Urothelium cell line (cell line): Measurements from ENCODE around the gene DENND6B.

Source experiments
- DNase-seq: peaks from one replicate; pipeline ENCODE4 v3.0.0; 2011; ENCODE audit warnings: low spot score, mixed read lengths
- FAIRE-seq: peaks from 2 replicates; lab custom pipeline; 2011; peaks lifted over from hg19 to GRCh38; lab: Jason Lieb, UNC

The DENND6B gene

GRCh38 chr22:50289942-50290630 lies 36.7 kb downstream of the DENND6B start:
- DNase-seq = no peak

GRCh38 chr22:50289151-50289941 lies 37.5 kb downstream of the DENND6B start:
- peak; percentile 62 for FAIRE-seq
- no peak for DNase-seq

More at GRCh38 chr22:50289942-50290630, 36.7 kb downstream of the DENND6B start:
- FAIRE-seq = no peak

GRCh38 chr22:50287731-50288130 lies 39.1 kb downstream of the DENND6B start:
- DNase-seq (no peak), FAIRE-seq (no peak)

- DNase-seq (no peak), FAIRE-seq (no peak)
Observed at GRCh38 chr22:50286701-50287318, 40.0 kb downstream of the DENND6B start.

GRCh38 chr22:50286275-50286674 lies 40.5 kb downstream of the DENND6B start:
- no peak for FAIRE-seq
- no peak for DNase-seq

- DNase-seq = no peak
- FAIRE-seq = peak; percentile 27
Observed at GRCh38 chr22:50285568-50286229, 41.1 kb downstream of the DENND6B start.

- DNase-seq (no peak), FAIRE-seq (no peak)
Observed at GRCh38 chr22:50284479-50284878, 42.3 kb downstream of the DENND6B start.

GRCh38 chr22:50283821-50284220 lies 43.0 kb downstream of the DENND6B start:
- FAIRE-seq = no peak
- DNase-seq = no peak

GRCh38 chr22:50282361-50283155 lies 44.3 kb downstream of the DENND6B start:
- DNase-seq (peak; percentile 78), FAIRE-seq (peak; percentile 87)

GRCh38 chr22:50281957-50282356 lies 44.9 kb downstream of the DENND6B start:
- no peak for DNase-seq
- no peak for FAIRE-seq

- DNase-seq (no peak), FAIRE-seq (no peak)
Observed at GRCh38 chr22:50281384-50281760, 45.4 kb downstream of the DENND6B start.

- no peak for DNase-seq
- FAIRE-seq = no peak
Observed at GRCh38 chr22:50280708-50281383, 46.0 kb downstream of the DENND6B start.

- DNase-seq (no peak), FAIRE-seq (no peak)
Observed at GRCh38 chr22:50280022-50280707, 46.6 kb downstream of the DENND6B start.

GRCh38 chr22:50278956-50279619 lies 47.7 kb downstream of the DENND6B start:
- FAIRE-seq (no peak), DNase-seq (no peak)

GRCh38 chr22:50278461-50278860 lies 48.4 kb downstream of the DENND6B start:
- FAIRE-seq = no peak
- no peak for DNase-seq

GRCh38 chr22:50277761-50278160 lies 49.1 kb downstream of the DENND6B start:
- DNase-seq (no peak), FAIRE-seq (no peak)

GRCh38 chr22:50276143-50276542 lies 50.7 kb downstream of the DENND6B start:
- peak; percentile 100 for FAIRE-seq
- no peak for DNase-seq

GRCh38 chr22:50275181-50276055 lies 51.4 kb downstream of the DENND6B start:
- no peak for FAIRE-seq
- DNase-seq = no peak
